ENCODE results near the gene LTA.

DNA sequence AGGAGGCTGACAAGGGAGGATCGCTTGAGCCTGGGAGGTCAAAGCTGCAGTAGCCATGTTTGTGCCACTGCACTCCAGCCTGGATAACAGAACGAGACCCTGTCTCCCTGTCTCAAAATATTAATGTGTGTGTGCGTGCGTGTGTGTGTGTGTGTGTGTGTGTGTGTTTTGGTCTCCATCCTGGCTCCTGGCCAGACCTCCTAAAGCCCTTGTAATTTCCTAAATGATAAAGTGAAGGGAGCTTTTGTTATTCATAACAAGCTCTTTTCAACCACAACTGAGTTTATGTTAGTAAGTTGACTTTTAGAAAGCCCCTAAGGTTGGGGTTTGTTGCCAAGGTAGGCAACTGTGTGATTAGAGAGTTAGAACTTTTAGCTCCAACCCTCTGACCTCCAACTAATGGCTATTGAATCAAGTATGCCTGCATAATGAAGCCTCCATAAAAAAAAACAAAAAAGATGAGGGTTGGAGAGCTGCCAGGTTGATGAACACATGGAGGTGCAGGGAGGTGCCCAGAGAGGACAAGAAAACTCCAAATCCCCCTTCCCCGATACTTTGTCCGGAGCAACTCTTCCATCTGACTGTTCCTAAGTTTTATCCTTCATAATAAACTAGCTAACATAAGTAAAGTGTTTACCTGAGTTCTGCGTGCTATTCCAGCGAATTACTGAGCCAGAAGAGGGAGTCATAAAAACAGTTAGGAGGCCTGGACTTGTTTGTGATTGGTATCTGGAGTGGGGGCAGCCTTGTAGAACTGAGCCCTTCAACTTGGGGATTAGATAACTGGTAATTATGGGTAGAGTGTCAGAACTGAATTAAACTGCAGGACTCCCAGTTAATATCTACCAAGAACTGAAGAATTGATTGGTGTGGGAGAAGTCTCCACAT, 37.7 kb downstream of the LTA start:
- TF ChIP-seq, protein P1, sequence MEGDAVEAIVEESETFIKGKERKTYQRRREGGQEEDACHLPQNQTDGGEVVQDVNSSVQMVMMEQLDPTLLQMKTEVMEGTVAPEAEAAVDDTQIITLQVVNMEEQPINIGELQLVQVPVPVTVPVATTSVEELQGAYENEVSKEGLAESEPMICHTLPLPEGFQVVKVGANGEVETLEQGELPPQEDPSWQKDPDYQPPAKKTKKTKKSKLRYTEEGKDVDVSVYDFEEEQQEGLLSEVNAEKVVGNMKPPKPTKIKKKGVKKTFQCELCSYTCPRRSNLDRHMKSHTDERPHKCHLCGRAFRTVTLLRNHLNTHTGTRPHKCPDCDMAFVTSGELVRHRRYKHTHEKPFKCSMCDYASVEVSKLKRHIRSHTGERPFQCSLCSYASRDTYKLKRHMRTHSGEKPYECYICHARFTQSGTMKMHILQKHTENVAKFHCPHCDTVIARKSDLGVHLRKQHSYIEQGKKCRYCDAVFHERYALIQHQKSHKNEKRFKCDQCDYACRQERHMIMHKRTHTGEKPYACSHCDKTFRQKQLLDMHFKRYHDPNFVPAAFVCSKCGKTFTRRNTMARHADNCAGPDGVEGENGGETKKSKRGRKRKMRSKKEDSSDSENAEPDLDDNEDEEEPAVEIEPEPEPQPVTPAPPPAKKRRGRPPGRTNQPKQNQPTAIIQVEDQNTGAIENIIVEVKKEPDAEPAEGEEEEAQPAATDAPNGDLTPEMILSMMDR (conservative IDR thresholded peaks at IDR 0.05; ENCODE audit: low read depth in 2 of 2), result no peak
- no peak for TF ChIP-seq EZH2 (IDR thresholded peaks at IDR 0.05; ENCODE audit: low read depth, unreplicated experiment)

Data from GM23338 (cell line).